HG02571 (cell line): Measurements from ENCODE around the gene FOXJ1.

ENCODE experiments used
- ATAC-seq: cut with Tn5 transposase; IDR thresholded peaks from one replicate; pipeline ENCODE4 v1.9.1; 2021; ENCODE audit warnings: mild to moderate bottlenecking, moderate library complexity; ENCODE audit not compliant: unreplicated experiment

Gene FOXJ1

GRCh38 chr17:76092526-76093413 lies 48.3 kb downstream of the FOXJ1 start:
- ATAC-seq = no peak

- ATAC-seq = no peak
These were observed 49.3 kb downstream of the FOXJ1 start for GRCh38 chr17:76091526-76092286.

- ATAC-seq = no peak
These were observed 50.4 kb downstream of the FOXJ1 start for GRCh38 chr17:76090517-76091129.

GRCh38 chr17:76089680-76090516 lies 51.1 kb downstream of the FOXJ1 start:
- no peak for ATAC-seq

GRCh38 chr17:76088868-76089576 lies 52.0 kb downstream of the FOXJ1 start:
- ATAC-seq = no peak

- ATAC-seq = no peak
These were observed 52.8 kb downstream of the FOXJ1 start for GRCh38 chr17:76088041-76088867.

GRCh38 chr17:76087531-76087930 lies 53.5 kb downstream of the FOXJ1 start:
- no peak for ATAC-seq

- ATAC-seq = no peak
These were observed 54.7 kb downstream of the FOXJ1 start for GRCh38 chr17:76086384-76086783.
